GF-D8 (cell line): Measurements from ENCODE around the gene RHBDL1.

Experiments used
- DNase-seq: peaks from one replicate; lab custom pipeline; 2025; lab: John Stamatoyannopoulos, UW

RHBDL1 gene

GRCh38 chr16:657487-657886, 18.0 kb upstream of the RHBDL1 start:
- DNase-seq = no peak

GRCh38 chr16:658679-659571, 16.5 kb upstream of the RHBDL1 start:
- DNase-seq = no peak

- DNase-seq = no peak
Measured at GRCh38 chr16:659618-660017, 15.9 kb upstream of the RHBDL1 start.

DNA sequence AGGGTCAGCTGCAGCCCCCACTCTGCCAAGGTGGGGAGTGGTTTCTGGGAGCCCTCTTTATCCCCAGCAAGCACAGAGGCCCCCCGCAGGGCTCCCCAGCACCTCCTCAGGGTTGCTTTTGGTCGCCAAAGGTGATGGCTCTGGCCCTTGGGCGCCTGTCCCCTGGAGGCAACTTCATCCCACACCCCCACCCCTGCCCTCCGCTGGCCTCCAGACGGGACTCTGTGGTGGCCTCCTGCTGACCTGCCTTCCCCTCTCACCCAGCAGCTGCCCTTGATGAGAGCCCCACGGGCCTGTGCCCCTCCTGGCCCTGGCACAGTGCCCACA, 15.4 kb upstream of the RHBDL1 start:
- no peak for DNase-seq

DNA sequence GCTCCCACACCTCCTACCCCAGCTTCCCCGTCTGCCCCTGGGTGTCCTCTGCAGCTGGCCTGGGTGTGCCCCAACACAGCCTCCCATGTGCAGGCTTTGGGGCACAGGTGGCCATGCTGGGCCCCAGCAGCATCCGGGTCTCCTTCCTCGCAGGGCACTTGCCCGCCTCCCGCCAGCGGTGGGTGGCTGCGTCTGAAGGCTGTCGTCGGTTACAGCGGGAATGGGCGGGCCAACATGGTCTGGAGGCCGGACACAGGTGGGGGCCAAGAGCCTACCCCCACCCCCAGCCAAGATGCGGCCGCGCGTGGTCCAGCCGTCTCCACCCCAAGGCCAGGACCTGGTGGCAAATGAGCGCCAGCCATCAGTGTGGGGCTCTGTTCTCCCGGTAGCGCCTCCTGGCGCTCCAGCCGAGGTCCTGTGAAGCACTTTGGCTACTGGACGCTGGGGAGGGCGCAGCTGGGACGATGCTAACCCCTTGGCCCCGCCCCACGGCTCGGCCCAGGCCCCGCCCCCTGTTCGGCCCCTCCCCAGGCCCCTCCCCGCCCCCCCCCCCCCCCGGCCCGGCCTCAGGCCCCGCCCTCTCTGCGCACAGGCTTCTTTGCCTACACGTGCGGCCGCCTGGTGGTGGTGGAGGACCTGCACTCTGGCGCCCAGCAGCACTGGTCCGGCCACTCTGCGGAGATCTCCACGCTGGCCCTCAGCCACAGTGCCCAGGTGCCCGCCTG, 14.8 kb upstream of the RHBDL1 start:
- DNase-seq = no peak

GRCh38 chr16:661184-661821, 14.2 kb upstream of the RHBDL1 start:
- DNase-seq = no peak

DNA sequence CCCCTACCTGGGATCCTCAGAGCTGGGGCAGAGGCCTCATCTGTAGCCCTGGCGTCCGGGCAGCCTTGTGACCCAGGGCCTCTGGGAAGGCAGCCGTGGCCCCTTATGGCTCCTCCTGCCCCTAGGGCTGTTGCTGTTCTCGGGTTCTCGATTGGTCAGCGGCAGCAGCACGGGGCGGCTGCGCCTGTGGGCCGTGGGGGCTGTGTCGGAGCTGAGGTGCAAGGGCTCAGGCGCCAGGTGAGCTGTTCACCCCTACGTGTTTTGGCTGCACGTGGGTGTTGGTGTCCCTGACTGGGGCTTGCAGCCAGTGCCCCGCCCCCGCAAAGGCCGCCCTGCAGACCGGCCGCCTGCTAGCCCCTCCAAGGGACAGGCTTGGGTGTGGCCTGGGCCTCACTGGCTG, 13.4 kb upstream of the RHBDL1 start:
- no peak for DNase-seq

GRCh38 chr16:662597-662996, 12.9 kb upstream of the RHBDL1 start:
- DNase-seq = no peak

- no peak for DNase-seq
Measured at GRCh38 chr16:666572-666971, 8.9 kb upstream of the RHBDL1 start.

DNA sequence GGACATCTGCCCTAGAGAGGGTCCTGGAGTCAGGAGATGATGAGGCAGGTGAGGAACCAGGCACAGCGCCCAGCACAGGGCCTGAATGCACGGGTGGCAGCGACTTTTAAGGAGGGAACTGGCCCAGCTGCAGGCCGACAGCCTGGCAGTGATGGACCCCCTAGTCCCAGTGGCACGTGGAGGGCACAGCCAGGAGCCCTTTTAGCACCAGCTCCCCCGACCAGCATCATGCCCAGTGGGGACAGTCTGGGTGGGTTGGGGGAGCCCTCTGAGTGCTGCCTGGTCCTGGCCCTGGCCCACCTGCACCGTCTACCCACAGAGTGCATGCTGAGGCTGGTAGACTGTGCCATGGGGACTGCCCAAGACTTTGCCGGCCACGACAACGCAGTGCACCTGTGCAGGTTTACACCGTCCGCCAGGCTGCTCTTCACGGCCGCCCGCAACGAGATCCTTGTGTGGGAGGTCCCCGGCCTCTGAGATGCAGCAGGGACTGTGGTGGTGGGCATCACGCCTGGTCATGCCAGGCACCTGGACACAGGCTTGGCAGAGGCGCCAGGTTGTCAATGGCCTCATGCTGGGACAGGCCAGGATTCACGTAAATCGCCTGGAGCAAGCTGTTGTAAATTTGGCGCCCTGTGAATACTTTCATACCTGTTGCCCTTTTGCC, 8.2 kb upstream of the RHBDL1 start:
- no peak for DNase-seq

DNA sequence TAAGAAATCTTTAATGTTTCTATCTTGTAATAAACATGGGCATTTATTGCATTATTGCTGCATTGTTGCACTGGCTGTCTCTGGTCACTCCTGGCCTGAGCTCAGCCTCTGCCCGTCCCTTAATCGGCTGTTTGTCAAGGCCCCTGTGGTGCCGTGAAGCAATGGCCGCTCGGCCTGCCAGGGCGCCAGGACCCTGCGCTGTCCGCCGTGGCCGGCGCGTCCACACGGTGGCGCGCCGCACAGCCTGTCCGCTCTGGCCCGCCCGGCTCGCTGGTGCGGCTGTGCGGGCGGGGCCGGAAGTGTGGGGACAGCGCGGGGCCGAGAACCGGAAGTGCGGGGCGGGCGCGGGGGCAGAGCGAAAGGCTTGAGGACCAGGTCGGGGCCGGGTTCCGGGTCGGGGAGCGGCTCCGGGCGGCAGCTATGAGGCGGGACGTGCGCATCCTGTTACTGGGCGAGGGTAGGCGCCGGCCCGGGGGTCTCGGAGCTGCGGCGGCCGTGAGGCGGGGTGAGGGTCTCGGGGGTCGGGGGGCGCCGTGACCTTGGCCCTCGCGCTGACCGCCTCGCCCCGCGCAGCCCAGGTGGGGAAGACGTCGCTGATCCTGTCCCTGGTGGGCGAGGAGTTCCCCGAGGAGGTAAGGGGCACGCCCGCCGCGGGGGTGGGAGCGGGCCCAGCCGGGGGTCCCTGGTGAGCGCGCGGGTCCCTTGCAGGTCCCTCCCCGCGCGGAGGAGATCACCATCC, 7.5 kb upstream of the RHBDL1 start, which contains the start of gene RHOT2:
TSS of gene RHOT2 (plus strand) at position 353 of the 739 bp plus-strand sequence. CDS start at position 421, 68 bp downstream.
- peak; percentile 65 for DNase-seq

- no peak for DNase-seq
Measured at GRCh38 chr16:668519-669171, 6.8 kb upstream of the RHBDL1 start.

DNA sequence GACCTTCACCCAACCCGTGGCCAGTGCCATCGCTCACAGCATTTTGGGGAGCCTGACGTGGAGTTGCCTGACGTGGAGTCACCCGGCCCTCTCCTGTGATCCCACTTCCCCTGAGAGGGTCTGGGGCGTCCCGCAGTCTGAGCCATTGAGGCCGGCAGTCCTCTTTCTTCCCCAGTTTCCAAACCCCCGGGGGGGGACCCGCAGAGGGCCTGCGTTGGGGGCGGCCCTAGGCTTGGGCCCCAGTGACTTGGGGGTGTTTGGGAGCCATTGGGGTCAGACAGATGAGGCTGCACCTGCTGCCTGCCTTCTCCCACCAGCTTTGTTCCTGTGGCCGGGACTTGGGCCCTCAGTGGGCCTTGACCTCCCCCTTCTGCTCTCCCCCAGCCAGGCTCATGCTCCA, 5.8 kb upstream of the RHBDL1 start:
- DNase-seq = no peak

DNA sequence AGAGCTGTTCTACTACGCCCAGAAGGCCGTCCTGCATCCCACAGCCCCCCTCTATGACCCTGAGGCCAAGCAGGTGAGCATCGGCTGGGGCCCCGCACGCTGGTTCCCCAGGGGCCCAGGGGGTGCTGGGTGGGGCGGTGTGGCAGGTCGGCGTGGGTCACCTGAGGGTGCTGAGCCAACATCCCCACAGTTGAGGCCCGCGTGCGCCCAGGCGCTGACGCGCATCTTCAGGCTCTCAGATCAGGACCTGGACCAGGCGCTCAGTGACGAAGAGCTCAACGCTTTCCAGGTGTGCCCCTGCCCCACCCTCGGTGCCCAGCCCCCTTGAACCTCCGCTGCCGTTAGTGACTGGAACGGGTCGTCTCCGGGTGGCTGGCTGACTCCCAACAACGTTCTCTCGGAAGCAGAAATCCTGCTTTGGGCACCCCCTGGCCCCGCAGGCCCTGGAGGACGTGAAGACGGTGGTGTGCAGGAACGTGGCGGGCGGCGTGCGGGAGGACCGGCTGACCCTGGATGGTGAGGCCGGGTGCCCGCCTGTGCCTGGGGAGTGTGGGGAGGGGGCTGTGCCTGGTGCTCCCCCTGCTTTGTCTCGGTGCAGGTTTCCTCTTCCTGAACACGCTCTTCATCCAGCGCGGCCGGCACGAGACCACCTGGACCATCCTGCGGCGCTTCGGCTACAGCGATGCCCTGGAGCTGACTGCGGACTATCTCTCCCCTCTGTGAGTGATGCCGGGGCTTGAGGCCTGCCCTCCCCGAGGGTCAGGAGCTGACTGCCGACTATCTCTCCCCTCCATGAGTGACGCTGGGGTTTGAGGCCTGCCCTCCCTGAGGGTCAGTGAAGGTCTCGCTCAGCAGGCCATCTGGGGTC, 4.8 kb upstream of the RHBDL1 start:
- DNase-seq = no peak

DNA sequence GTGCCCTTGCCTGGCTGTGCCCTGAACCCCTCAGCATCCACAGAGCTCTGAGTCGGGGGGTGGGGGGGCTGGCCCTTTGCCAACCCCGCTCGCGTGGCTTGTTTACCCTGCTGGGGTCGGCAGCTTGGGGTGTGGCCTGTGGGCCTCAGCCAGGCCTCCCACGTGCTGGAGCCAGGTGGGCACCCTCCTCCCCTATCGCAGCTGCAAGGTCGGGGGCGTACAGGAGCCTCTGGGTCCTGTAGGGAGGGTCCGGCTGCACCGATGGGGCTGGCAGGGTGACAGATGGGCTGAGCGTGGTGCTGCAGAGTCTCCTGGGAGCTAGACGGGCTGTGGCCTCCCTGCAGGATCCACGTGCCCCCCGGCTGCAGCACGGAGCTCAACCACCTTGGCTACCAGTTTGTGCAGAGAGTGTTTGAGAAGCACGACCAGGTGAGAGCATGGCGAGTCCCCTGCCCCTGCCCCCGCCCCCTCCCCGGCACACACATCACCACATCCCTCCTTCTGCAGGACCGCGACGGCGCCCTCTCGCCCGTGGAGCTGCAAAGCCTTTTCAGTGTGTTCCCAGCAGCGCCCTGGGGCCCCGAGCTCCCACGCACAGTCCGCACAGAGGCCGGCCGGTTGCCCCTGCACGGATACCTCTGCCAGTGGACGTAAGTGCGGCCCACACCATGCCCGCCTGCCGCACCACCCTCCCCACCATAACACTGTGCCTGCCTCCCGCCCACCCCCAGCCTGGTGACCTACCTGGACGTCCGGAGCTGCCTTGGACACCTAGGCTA, 3.9 kb upstream of the RHBDL1 start:
- DNase-seq = no peak

DNA sequence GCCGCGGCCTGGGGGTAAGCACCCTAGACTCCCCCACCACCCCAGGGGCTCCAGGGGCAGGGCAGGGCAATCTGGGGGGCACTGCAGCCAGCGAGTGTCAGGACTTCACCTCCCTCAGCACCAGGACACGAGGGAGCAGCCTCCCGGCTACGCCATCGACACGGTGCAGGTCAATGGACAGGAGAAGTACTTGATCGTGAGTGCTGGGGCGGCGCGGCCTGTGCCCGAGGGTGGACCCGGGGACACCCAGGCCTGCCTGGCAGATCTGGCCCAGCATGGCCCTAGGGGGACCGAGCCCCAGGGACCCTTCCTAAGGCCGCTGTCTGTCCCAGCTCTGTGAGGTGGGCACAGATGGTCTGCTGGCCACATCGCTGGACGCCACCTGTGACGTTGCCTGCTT, 3.1 kb upstream of the RHBDL1 start:
- no peak for DNase-seq

DNA sequence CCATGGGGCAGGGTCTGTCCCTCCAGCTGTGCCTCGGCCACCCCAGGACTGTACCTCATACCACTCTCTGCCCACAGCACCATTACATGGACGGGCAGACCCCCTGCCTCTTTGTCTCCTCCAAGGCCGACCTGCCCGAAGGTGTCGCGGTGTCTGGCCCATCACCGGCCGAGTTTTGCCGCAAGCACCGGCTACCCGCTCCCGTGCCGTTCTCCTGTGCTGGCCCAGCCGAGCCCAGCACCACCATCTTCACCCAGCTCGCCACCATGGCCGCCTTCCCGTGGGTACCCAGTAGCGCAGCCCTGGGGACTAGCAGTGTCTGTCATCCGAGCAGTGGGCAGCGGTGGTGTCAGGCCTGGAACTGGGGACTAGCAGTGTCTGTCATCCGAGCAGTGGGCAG, 2.6 kb upstream of the RHBDL1 start:
- DNase-seq = no peak

- no peak for DNase-seq
Measured at GRCh38 chr16:673399-673991, 2.0 kb upstream of the RHBDL1 start.
